Measurements from ENCODE around the gene C1QTNF12.

The C1QTNF12 gene

GRCh38 chr1:1285611-1286311 lies 39.2 kb upstream of the C1QTNF12 start:
- H3K4me3 ChIP-seq (replicated peaks in 1 of 2; ENCODE audit: low read depth in 2 of 2, low read length in 2 of 2) = no peak overlapping the region
- no peak for DNase-seq (ENCODE audit: low read depth in 2 of 2)
- TF ChIP-seq CTCF (IDR thresholded peaks at IDR 0.05; ENCODE audit: low read depth, low read length) = no peak

GRCh38 chr1:1285102-1285571 lies 38.6 kb upstream of the C1QTNF12 start:
- no peak for DNase-seq (ENCODE audit: low read depth in 2 of 2)
- TF ChIP-seq CTCF (IDR thresholded peaks at IDR 0.05; ENCODE audit: low read depth, low read length) = no peak
- H3K4me3 ChIP-seq (replicated peaks in 1 of 2; ENCODE audit: low read depth in 2 of 2, low read length in 2 of 2) = no peak overlapping the region

GRCh38 chr1:1284221-1285101 lies 37.9 kb upstream of the C1QTNF12 start:
- DNase-seq (ENCODE audit: low read depth in 2 of 2) = no peak
- TF ChIP-seq CTCF (IDR thresholded peaks at IDR 0.05; ENCODE audit: low read depth, low read length) = no peak

GRCh38 chr1:1283821-1284220 lies 37.3 kb upstream of the C1QTNF12 start:
- TF ChIP-seq CTCF (IDR thresholded peaks at IDR 0.05; ENCODE audit: low read depth, low read length) = no peak
- peak in 1 of 2 donors; percentile 21 for DNase-seq (ENCODE audit: low read depth in 2 of 2)
- H3K4me3 ChIP-seq (replicated peaks in 1 of 2; ENCODE audit: low read depth in 2 of 2, low read length in 2 of 2) = no peak overlapping the region

More at GRCh38 chr1:1284221-1285101, 37.9 kb upstream of the C1QTNF12 start:
- H3K4me3 ChIP-seq (replicated peaks in 1 of 2; ENCODE audit: low read depth in 2 of 2, low read length in 2 of 2) = no peak overlapping the region

GRCh38 chr1:1282998-1283397 lies 36.5 kb upstream of the C1QTNF12 start:
- peak in 1 of 2 donors; percentile 72 for DNase-seq (ENCODE audit: low read depth in 2 of 2)
- no peak overlapping the region for H3K4me3 ChIP-seq (replicated peaks in 1 of 2; ENCODE audit: low read depth in 2 of 2, low read length in 2 of 2)
- no peak for TF ChIP-seq CTCF (IDR thresholded peaks at IDR 0.05; ENCODE audit: low read depth, low read length)

GRCh38 chr1:1281533-1282321 lies 35.2 kb upstream of the C1QTNF12 start:
- peak in 1 of 2 donors; percentile 88 for DNase-seq (ENCODE audit: low read depth in 2 of 2)
- no peak for TF ChIP-seq CTCF (IDR thresholded peaks at IDR 0.05; ENCODE audit: low read depth, low read length)
- no peak overlapping the region for H3K4me3 ChIP-seq (replicated peaks in 1 of 2; ENCODE audit: low read depth in 2 of 2, low read length in 2 of 2)

All from cardiac fibroblast (primary cell).